GM20431 (cell line): ENCODE measurements around the gene USP17L13.
"Not testable (repeated sequence)": the region's sequence is repeated elsewhere in the genome, so short reads cannot be mapped to it uniquely, and the experiment has no call there.

Source experiments
- in situ Hi-C: fragments of 300-500 bp; cut with MseI, MboI; formaldehyde crosslinking; loops from one replicate; pipeline ENCODE4 v1.15.0; 2020; ENCODE audit warnings: low sequenced_read_pairs; ENCODE audit not compliant: unreplicated experiment

USP17L13 gene, protein sequence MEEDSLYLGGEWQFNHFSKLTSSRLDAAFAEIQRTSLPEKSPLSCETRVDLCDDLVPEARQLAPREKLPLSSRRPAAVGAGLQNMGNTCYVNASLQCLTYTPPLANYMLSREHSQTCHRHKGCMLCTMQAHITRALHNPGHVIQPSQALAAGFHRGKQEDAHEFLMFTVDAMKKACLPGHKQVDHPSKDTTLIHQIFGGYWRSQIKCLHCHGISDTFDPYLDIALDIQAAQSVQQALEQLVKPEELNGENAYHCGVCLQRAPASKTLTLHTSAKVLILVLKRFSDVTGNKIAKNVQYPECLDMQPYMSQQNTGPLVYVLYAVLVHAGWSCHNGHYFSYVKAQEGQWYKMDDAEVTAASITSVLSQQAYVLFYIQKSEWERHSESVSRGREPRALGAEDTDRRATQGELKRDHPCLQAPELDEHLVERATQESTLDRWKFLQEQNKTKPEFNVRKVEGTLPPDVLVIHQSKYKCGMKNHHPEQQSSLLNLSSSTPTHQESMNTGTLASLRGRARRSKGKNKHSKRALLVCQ

GRCh38 chr4:9224596-9224995, at the start of gene USP17L13:
Gene USP17L13 (plus strand): TSS chr4:9224896. CDS start chr4:9224896, 0 bp downstream.
- in situ Hi-C loops = not testable (repeated sequence)

- in situ Hi-C loops = not testable (repeated sequence)
These were observed 14.3 kb upstream of the USP17L13 start, which contains the start of gene USP17L10 for GRCh38 chr4:9210357-9210756. Gene USP17L10 (plus strand): TSS chr4:9210657. CDS start chr4:9210657, 0 bp downstream.

DNA sequence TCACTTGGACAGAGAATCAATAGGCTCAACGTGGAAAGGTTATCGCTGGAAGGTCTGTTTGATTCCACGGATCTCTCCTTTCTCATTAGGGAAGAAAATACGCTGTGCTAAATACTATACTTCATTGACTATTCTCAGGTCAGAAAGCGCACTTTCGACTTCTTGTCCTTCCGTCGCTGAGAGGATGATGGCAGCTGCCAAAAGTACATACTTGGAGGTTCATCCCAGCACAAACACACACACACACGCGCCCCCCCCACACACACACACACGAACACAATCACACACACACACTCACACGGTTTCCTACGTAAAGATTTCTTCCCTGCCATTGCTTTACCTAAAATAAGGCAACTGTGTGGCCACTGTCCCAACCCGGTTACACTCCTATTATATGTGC, 10.0 kb upstream of the USP17L13 start:
- in situ Hi-C loops = not testable (repeated sequence)

- in situ Hi-C loops = not testable (repeated sequence)
These were observed 9.6 kb upstream of the USP17L13 start, which contains the start of gene USP17L11 for GRCh38 chr4:9215105-9215504. Gene USP17L11 (plus strand): TSS chr4:9215405. CDS start chr4:9215405, 0 bp downstream.

GRCh38 chr4:9219852-9220251, 4.8 kb upstream of the USP17L13 start, which contains the start of gene USP17L12:
Gene USP17L12 (plus strand): TSS chr4:9220152. CDS start chr4:9220152, 0 bp downstream.
- in situ Hi-C loops = not testable (repeated sequence)

DNA sequence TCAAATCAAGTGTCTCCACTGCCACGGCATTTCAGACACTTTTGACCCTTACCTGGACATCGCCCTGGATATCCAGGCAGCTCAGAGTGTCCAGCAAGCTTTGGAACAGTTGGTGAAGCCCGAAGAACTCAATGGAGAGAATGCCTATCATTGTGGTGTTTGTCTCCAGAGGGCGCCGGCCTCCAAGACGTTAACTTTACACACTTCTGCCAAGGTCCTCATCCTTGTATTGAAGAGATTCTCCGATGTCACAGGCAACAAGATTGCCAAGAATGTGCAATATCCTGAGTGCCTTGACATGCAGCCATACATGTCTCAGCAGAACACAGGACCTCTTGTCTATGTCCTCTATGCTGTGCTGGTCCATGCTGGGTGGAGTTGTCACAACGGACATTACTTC, 5.6 kb downstream of the USP17L13 start:
- in situ Hi-C loops = not testable (repeated sequence)

GRCh38 chr4:9234085-9234484, 9.4 kb downstream of the USP17L13 start, which contains the start of gene USP17L15:
Gene USP17L15 (plus strand): TSS chr4:9234385. CDS start chr4:9234385, 0 bp downstream.
- in situ Hi-C loops = not testable (repeated sequence)

DNA sequence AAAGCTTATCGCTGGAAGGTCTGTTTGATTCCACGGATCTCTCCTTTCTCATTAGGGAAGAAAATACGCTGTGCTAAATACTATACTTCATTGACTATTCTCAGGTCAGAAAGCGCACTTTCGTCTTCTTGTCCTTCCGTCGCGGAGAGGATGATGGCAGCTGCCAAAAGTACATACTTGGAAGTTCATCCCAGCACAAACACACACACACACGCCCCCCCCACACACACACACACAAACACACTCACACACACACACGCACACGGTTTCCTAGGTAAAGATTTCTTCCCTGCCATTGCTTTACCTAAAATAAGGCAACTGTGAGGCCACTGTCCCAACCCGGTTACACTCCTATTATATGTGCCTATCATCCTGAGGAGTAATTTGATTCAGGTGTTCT, 13.8 kb downstream of the USP17L13 start:
- in situ Hi-C loops = not testable (repeated sequence)

DNA sequence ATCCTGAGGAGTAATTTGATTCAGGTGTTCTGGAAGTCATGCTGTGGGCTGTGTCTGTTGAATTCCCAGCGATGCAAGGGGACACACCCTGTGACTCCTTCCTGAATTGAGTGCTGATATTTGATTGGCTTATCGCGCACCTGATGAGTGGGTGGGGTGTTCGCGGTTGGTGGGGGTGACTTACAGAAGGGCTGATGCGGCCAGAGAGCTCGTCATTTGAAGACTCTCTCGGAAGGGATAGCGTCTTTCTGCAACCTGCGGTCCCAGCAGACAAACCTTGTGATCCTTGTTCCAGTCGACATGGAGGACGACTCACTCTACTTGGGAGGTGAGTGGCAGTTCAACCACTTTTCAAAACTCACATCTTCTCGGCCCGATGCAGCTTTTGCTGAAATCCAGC, 18.9 kb downstream of the USP17L13 start, which contains the start of gene USP17L17:
Gene USP17L17 (plus strand): TSS at position 301 of the 400 bp plus-strand sequence. CDS start 0 bp downstream, at position 301.
- in situ Hi-C loops = not testable (repeated sequence)

GRCh38 chr4:9247953-9248680, 23.4 kb downstream of the USP17L13 start, which contains the start of gene USP17L18:
Gene USP17L18 (plus strand): TSS chr4:9248630. CDS start chr4:9248630, 0 bp downstream.
- in situ Hi-C loops = not testable (repeated sequence)

GRCh38 chr4:9253078-9253477, 28.4 kb downstream of the USP17L13 start, which contains the start of gene USP17L19:
Gene USP17L19 (plus strand): TSS chr4:9253378. CDS start chr4:9253378, 0 bp downstream.
- in situ Hi-C loops = not testable (repeated sequence)

- in situ Hi-C loops = not testable (repeated sequence)
These were observed 33.1 kb downstream of the USP17L13 start, which contains the start of gene USP17L20 for GRCh38 chr4:9257824-9258223. Gene USP17L20 (plus strand): TSS chr4:9258124. CDS start chr4:9258124, 0 bp downstream.

DNA sequence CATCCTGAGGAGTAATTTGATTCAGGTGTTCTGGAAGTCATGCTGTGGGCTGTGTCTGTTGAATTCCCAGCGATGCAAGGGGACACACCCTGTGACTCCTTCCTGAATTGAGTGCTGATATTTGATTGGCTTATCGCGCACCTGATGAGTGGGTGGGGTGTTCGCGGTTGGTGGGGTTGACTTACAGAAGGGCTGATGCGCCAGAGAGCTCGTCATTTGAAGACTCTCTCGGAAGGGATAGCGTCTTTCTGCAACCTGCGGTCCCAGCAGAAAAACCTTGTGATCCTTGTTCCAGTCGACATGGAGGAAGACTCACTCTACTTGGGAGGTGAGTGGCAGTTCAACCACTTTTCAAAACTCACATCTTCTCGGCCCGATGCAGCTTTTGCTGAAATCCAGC, 37.9 kb downstream of the USP17L13 start, which contains the start of gene USP17L21:
Gene USP17L21 (plus strand): TSS at position 301 of the 400 bp plus-strand sequence. CDS start 0 bp downstream, at position 301.
- in situ Hi-C loops = not testable (repeated sequence)

- in situ Hi-C loops = not testable (repeated sequence)
These were observed 42.6 kb downstream of the USP17L13 start, which contains the start of gene USP17L22 for GRCh38 chr4:9267319-9267718. Gene USP17L22 (plus strand): TSS chr4:9267619. CDS start chr4:9267619, 0 bp downstream.

DNA sequence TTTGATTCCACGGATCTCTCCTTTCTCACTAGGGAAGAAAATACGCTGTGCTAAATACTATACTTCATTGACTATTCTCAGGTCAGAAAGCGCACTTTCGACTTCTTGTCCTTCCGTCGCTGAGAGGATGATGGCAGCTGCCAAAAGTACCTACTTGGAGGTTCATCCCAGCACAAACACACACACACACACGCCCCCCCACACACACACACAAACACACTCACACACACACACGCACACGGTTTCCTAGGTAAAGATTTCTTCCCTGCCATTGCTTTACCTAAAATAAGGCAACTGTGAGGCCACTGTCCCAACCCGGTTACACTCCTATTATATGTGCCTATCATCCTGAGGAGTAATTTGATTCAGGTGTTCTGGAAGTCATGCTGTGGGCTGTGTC, 47.0 kb downstream of the USP17L13 start:
- in situ Hi-C loops = not testable (repeated sequence)
